NB4 (cell line): Measurements from ENCODE around the gene MMRN2.
"Not testable (repeated sequence)": the region's sequence is repeated elsewhere in the genome, so short reads cannot be mapped to it uniquely, and the experiment has no call there.

Experiments used
- DNase-seq: peaks from one replicate; pipeline ENCODE4 v3.0.0; 2010; ENCODE audit warnings: low read depth
- H3K4me3 ChIP-seq: one replicate; pipeline ENCODE4 v1.5.1; 2011; ENCODE audit warnings: mild to moderate bottlenecking, low read depth, low read length, moderate library complexity
- MYC ChIP-seq: IDR thresholded peaks from 2 replicates; pipeline ENCODE4 v1.6.1; 2011; ENCODE audit warnings: low read depth, low read length
- POLR2A ChIP-seq: IDR thresholded peaks from 2 replicates; pipeline ENCODE4 v1.6.1; 2011; ENCODE audit warnings: mild to moderate bottlenecking; ENCODE audit not compliant: insufficient read length; ENCODE audit errors: extremely low read depth
- TF ChIP-seq, protein P1 (sequence below): IDR thresholded peaks from 2 replicates; pipeline ENCODE4 v1.6.1; 2011; ENCODE audit warnings: low read depth, low read length
- TF ChIP-seq, protein P2 (sequence below): IDR thresholded peaks from one replicate; pipeline ENCODE4 v1.5.1; 2012; ENCODE audit warnings: low read depth, low read length

MMRN2 gene

DNA sequence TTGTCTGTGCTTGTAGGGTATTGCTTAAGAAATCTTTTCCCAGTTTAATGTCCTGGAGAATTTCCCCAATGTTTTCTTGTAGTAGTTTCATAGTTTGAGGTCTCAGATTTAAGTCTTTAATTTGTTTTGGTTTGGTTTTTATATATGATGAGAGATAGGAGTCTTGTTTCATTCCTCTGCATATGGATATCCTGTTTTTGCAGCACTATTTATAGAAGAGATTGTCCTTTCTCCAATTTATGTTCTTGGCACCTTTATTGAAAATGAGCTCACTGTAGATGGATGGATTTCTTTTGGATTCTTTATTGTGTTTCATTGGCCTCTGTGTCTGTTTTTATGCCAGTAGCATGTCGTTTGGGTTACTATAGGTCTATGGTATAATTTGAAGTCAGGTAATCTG lies 31.1 kb upstream of the MMRN2 start:
- H3K4me3 ChIP-seq: no peak overlapping the region
- TF ChIP-seq POLR2A (no peak), MYC (no peak)
- TF ChIP-seq, protein P1, sequence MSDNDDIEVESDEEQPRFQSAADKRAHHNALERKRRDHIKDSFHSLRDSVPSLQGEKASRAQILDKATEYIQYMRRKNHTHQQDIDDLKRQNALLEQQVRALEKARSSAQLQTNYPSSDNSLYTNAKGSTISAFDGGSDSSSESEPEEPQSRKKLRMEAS: no peak
- TF ChIP-seq, protein P2, sequence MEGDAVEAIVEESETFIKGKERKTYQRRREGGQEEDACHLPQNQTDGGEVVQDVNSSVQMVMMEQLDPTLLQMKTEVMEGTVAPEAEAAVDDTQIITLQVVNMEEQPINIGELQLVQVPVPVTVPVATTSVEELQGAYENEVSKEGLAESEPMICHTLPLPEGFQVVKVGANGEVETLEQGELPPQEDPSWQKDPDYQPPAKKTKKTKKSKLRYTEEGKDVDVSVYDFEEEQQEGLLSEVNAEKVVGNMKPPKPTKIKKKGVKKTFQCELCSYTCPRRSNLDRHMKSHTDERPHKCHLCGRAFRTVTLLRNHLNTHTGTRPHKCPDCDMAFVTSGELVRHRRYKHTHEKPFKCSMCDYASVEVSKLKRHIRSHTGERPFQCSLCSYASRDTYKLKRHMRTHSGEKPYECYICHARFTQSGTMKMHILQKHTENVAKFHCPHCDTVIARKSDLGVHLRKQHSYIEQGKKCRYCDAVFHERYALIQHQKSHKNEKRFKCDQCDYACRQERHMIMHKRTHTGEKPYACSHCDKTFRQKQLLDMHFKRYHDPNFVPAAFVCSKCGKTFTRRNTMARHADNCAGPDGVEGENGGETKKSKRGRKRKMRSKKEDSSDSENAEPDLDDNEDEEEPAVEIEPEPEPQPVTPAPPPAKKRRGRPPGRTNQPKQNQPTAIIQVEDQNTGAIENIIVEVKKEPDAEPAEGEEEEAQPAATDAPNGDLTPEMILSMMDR: no peak
- DNase-seq: no peak

DNA sequence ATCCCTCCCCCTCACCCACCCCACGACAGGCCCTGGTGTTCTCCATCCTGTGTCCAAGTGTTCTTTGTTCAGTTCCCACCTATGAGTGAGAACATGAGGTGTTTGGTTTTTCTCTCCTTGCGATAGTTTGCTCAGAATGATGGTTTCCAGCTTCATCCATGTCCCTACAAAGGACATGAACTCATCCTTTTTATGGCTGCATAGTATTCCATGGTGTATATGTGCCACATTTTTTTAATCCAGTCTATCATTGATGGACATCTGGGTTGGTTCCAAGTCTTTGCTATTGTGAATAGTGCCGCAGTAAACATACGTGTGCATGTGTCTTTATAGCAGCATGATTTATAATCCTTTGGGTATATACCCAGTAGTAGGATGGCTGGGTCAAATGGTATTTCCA lies 27.1 kb upstream of the MMRN2 start:
- H3K4me3 ChIP-seq, DNase-seq: not testable (repeated sequence)

DNA sequence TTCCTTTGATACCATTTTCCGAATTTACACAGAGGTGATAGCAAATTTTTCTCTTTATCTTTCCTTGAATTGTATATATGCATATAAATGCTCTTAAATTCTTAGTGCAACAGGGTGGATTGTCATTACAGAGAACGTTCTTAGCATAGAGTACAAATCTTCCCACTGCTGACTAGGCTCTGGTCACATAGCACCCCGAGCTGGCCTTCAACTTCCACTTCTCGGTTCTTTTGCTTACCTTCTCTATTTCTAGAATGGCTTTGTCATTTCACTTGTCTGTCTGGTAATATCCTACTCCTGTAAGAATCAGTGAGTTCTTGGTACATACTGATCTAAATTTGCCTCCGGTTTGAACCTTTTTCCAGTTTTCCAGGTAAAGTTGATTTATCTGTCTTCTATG lies 24.3 kb upstream of the MMRN2 start:
- TF ChIP-seq, protein P2: no peak
- TF ChIP-seq MYC (no peak), POLR2A (no peak)
- TF ChIP-seq, protein P1: no peak
- H3K4me3 ChIP-seq: no peak overlapping the region
- no peak for DNase-seq

DNA sequence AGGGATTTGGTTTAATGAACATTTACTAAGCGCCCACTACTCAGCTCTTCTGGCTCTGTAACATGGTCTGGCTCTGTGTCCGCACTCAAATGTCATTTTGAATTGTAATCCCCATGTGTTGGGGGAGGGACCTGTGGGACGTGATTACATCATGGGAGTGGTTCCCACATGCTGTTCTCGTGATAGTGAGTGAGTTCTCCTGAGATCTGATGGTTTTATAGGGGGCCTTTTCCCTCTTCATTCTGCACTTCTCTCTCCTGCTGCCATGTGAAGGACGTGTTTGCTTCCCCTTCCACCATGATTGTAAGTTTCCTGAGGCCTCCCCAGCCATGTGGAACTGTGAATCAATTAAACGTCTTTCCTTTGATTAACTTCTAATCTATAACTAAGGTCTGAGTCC lies 23.6 kb upstream of the MMRN2 start:
- DNase-seq: peak; percentile 37
- not testable (repeated sequence) for H3K4me3 ChIP-seq

DNA sequence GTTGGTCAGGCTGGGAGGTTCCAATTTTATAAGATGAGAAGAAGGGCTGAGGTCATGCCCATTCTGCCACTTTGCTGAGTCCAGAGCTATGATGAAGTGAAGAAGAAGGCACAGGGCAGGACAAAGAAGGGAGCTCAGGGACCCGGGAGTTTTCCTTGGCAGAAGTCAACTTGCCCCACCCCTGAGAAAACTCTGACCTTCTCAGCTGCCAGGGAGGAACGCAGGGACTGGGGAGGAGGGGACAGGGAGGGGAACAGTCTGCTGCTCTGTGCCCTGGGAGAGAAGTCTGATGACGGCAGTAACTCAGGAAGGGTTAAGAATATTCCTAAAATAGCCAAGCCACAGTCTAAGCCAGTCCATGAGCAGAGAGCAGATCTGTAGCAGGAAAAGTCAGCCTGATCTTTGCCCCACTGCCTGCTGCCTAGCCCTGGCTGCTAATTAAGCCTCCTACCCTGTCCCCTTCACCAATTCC lies 22.6 kb upstream of the MMRN2 start:
- DNase-seq: no peak
- H3K4me3 ChIP-seq: no peak overlapping the region

DNA sequence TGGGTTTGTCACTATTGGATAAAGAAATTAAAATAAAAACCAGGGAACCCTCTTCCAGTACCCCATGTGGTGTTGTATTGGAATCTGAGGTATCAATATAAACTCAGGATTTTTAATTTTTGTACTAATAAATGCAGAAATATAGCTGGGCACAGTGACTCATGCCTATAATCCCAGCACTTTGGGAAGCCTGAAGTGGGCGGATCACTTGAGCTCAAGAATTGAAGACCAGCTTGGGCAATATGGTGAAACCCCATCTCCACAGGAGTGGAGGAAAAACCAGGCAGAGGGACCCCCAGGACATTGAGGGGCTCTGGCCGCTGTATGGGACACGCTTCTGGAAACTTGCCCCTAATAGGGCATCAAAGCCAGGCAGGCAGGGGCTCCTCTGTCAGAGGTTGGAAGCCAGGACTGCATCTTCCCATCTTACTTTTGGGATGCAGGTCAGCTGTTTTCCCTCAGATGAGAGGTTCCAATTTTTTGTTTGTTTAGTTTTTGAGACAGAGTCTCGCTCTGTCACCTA lies 21.9 kb upstream of the MMRN2 start:
- H3K4me3 ChIP-seq: no peak overlapping the region
- DNase-seq: no peak
- TF ChIP-seq, protein P2: no peak
- TF ChIP-seq, protein P1: no peak
- TF ChIP-seq POLR2A: no peak
- no peak for TF ChIP-seq MYC

More for the DNA sequence above, 22.6 kb upstream of the MMRN2 start:
- no peak for TF ChIP-seq MYC
- TF ChIP-seq, protein P2: no peak
- TF ChIP-seq, protein P1: no peak
- no peak for TF ChIP-seq POLR2A

DNA sequence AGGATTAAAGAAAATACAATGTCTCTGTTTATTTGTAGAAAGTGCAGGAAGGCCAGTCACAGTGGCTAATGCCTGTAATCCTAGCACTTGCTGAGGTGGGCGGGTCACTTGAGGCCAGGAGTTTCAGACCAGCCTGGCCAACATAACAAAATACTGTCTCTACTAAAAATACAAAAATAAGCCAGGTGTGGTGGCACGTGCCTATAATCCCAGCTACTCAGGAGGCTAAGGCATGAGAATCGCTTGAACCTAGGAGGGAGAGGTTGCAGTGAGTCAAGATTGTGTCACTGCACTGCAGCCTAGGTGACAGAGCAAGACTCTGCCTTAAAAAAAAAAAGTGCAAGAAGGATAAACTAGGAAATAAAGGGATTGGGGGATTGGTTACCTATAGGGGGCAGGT lies 21.0 kb upstream of the MMRN2 start:
- not testable (repeated sequence) for DNase-seq, H3K4me3 ChIP-seq
